Neural progenitor cell (in vitro differentiated cells): ENCODE measurements around the gene INPP5E. TPM values are rescaled to one million over a fixed set of nuclear protein-coding genes. Genes with fewer than 3 reads are reported as not detected.

Experiments used
- DNase-seq: peaks from one replicate; pipeline ENCODE4 v3.0.0-alpha.2; 2016; ENCODE audit warnings: low spot score
- H2AFZ ChIP-seq: fragments of 200-600 bp; sonication (generic); replicated peaks from 2 replicates; pipeline ENCODE4 v1.6.1; 2016; ENCODE audit warnings: antibody characterized with exemption
- H3F3A ChIP-seq: fragments of 200-600 bp; sonication (generic); 2 replicates; pipeline ENCODE4 v1.6.1; 2016; ENCODE audit warnings: antibody characterized with exemption, low read depth
- H3K27ac ChIP-seq: fragments of 200-600 bp; sonication (generic); 2 replicates; pipeline ENCODE4 v1.5.1; 2016; ENCODE audit warnings: mild to moderate bottlenecking
- H3K27me3 ChIP-seq: fragments of 200-600 bp; sonication (generic); 2 replicates; pipeline ENCODE4 v1.6.1; 2016; ENCODE audit warnings: mild to moderate bottlenecking, moderate library complexity
- H3K36me3 ChIP-seq: fragments of 200-600 bp; sonication (generic); 2 replicates; pipeline ENCODE4 v1.5.1; 2016
- H3K4me1 ChIP-seq: fragments of 200-600 bp; sonication (generic); 2 replicates; pipeline ENCODE4 v1.6.1; 2016; ENCODE audit warnings: mixed run types
- H3K4me2 ChIP-seq: fragments of 200-600 bp; sonication (generic); 2 replicates; pipeline ENCODE4 v1.6.1; 2016
- H3K4me3 ChIP-seq: fragments of 200-600 bp; sonication (generic); 2 replicates; pipeline ENCODE4 v1.5.1; 2016
- H3K79me2 ChIP-seq: fragments of 200-600 bp; sonication (generic); 2 replicates; pipeline ENCODE4 v1.6.1; 2016; ENCODE audit warnings: low read depth
- H3K9ac ChIP-seq: fragments of 200-600 bp; sonication (generic); 2 replicates; pipeline ENCODE4 v1.6.1; 2016
- H3K9me3 ChIP-seq: fragments of 200-600 bp; sonication (generic); 2 replicates; pipeline ENCODE4 v1.5.1; 2016; ENCODE audit warnings: low read depth
- H4K20me1 ChIP-seq: fragments of 200-600 bp; sonication (generic); 2 replicates; pipeline ENCODE4 v1.6.1; 2016; ENCODE audit warnings: low read depth
- H3K27ac Mint-ChIP-seq: 3 replicates; pipeline ENCODE4 v1.8.0; 2021; ENCODE audit warnings: mixed read lengths
- H3K27me3 Mint-ChIP-seq: 2 replicates; pipeline ENCODE4 v1.8.0; 2022; ENCODE audit warnings: low read depth, mild to moderate bottlenecking, inconsistent platforms, moderate library complexity, mixed read lengths; ENCODE audit not compliant: insufficient read depth
- H3K36me3 Mint-ChIP-seq: 3 replicates; pipeline ENCODE4 v1.8.0; 2021; ENCODE audit warnings: mixed read lengths
- H3K4me1 Mint-ChIP-seq: 3 replicates; pipeline ENCODE4 v1.8.0; 2021; ENCODE audit warnings: mixed read lengths
- H3K4me3 Mint-ChIP-seq: 3 replicates; pipeline ENCODE4 v1.8.0; 2021; ENCODE audit warnings: mild to moderate bottlenecking, moderate library complexity, mixed read lengths
- H3K9me3 Mint-ChIP-seq: 3 replicates; pipeline ENCODE4 v1.8.0; 2020; ENCODE audit warnings: mixed read lengths
- CTCF ChIP-seq: fragments of 200-600 bp; sonication (generic); IDR thresholded peaks from 2 replicates; pipeline ENCODE4 v1.5.1; 2017; ENCODE audit warnings: antibody characterized with exemption, mild to moderate bottlenecking
- EZH2 ChIP-seq: fragments of 200-600 bp; sonication (generic); IDR thresholded peaks from 2 replicates; pipeline ENCODE4 v1.6.1; 2017; ENCODE audit warnings: antibody characterized with exemption, mild to moderate bottlenecking, moderate library complexity
- EZH2phosphoT487 ChIP-seq: fragments of 200-600 bp; sonication (generic); IDR thresholded peaks from 2 replicates; pipeline ENCODE4 v1.6.1; 2017; ENCODE audit warnings: antibody characterized with exemption
- total RNA-seq: library from RNA; depleted of rRNA; stranded (reverse); fragments of >200 nt; gene quantifications from 2 replicates; pipeline ENCODE4 v1.2.3, GENCODE V29; 2015; ENCODE audit warnings: low replicate concordance

The INPP5E gene
- total RNA-seq, 1 donor from 2014 or later: 8.8 TPM

- Histone ChIP-seq H3K27me3 (no peaks in the 10 kb centered on the region), H3K36me3 (no peaks in the 10 kb centered on the region), H3K9me3 (no peaks in the 10 kb centered on the region), H3K4me1 (no peaks in the 10 kb centered on the region), H3F3A (no peaks in the 10 kb centered on the region), H2AFZ (no peak overlapping the region), H3K9ac (no peak overlapping the region), H3K4me2 (no peak overlapping the region), H3K4me3 (no peak overlapping the region), H3K27ac (no peak overlapping the region), H3K79me2 (no peaks in the 10 kb centered on the region), H4K20me1 (peaks cover 10% of the 10 kb centered on the region)
- Mint-ChIP-seq H3K4me1 (no peaks in the 10 kb centered on the region), H3K4me3 (no peak overlapping the region), H3K36me3 (peaks cover 33% of the 10 kb centered on the region), H3K9me3 (no peaks in the 10 kb centered on the region), H3K27ac (no peak overlapping the region), H3K27me3 (peaks cover 7% of the 10 kb centered on the region)
- no peak for DNase-seq
- TF ChIP-seq EZH2phosphoT487 (no peak), CTCF (no peak), EZH2 (no peak)
Observed at GRCh38 chr9:136454026-136454796, 14.6 kb upstream of the INPP5E start.

GRCh38 chr9:136453326-136453725 is 13.7 kb upstream of the INPP5E start:
- H3K27me3 Mint-ChIP-seq: peaks cover 7% of the 10 kb centered on the region
- no peak for TF ChIP-seq EZH2
- Histone ChIP-seq H3K27ac (no peak overlapping the region), H3K27me3 (no peaks in the 10 kb centered on the region), H3K79me2 (no peaks in the 10 kb centered on the region), H3K4me2 (no peak overlapping the region), H3F3A (no peaks in the 10 kb centered on the region), H3K4me1 (no peaks in the 10 kb centered on the region), H3K9me3 (no peaks in the 10 kb centered on the region), H3K4me3 (no peak overlapping the region), H4K20me1 (peaks cover 10% of the 10 kb centered on the region), H3K36me3 (no peaks in the 10 kb centered on the region), H2AFZ (no peak overlapping the region), H3K9ac (no peak overlapping the region)
- H3K27ac Mint-ChIP-seq: peak overlapping the region; percentile 70
- H3K4me3 Mint-ChIP-seq: no peak overlapping the region
- H3K4me1 Mint-ChIP-seq: no peaks in the 10 kb centered on the region
- H3K36me3 Mint-ChIP-seq: peaks cover 30% of the 10 kb centered on the region
- DNase-seq: no peak
- H3K9me3 Mint-ChIP-seq: no peaks in the 10 kb centered on the region

GRCh38 chr9:136451221-136451877 is 11.7 kb upstream of the INPP5E start:
- H3K36me3 ChIP-seq: no peaks in the 10 kb centered on the region
- H3K27ac Mint-ChIP-seq: no peak overlapping the region
- no peak overlapping the region for H2AFZ ChIP-seq
- H4K20me1 ChIP-seq: peaks cover 8% of the 10 kb centered on the region
- H3K9ac ChIP-seq: no peak overlapping the region
- no peak for DNase-seq
- H3K9me3 ChIP-seq: no peaks in the 10 kb centered on the region
- no peaks in the 10 kb centered on the region for H3F3A ChIP-seq
- peaks cover 4% of the 10 kb centered on the region for H3K27me3 Mint-ChIP-seq
- TF ChIP-seq EZH2: no peak
- no peak for TF ChIP-seq EZH2phosphoT487
- TF ChIP-seq CTCF: no peak
- H3K4me1 ChIP-seq: no peaks in the 10 kb centered on the region
- H3K27me3 ChIP-seq: no peaks in the 10 kb centered on the region
- H3K9me3 Mint-ChIP-seq: no peaks in the 10 kb centered on the region
- H3K79me2 ChIP-seq: no peaks in the 10 kb centered on the region
- no peak overlapping the region for H3K27ac ChIP-seq
- H3K36me3 Mint-ChIP-seq: peaks cover 41% of the 10 kb centered on the region
- no peaks in the 10 kb centered on the region for H3K4me1 Mint-ChIP-seq
- no peak overlapping the region for H3K4me3 ChIP-seq
- no peak overlapping the region for H3K4me3 Mint-ChIP-seq
- no peak overlapping the region for H3K4me2 ChIP-seq

- H3K4me1 Mint-ChIP-seq: no peaks in the 10 kb centered on the region
- Histone ChIP-seq H3K9me3 (no peaks in the 10 kb centered on the region), H3K36me3 (no peaks in the 10 kb centered on the region), H2AFZ (no peak overlapping the region), H3K9ac (no peak overlapping the region), H3K27me3 (no peaks in the 10 kb centered on the region), H3K4me2 (no peak overlapping the region), H4K20me1 (peaks cover 8% of the 10 kb centered on the region), H3K4me1 (no peaks in the 10 kb centered on the region), H3K79me2 (no peaks in the 10 kb centered on the region), H3F3A (no peaks in the 10 kb centered on the region), H3K4me3 (no peak overlapping the region), H3K27ac (no peak overlapping the region)
- no peak for DNase-seq
- H3K4me3 Mint-ChIP-seq: no peak overlapping the region
- no peak for TF ChIP-seq EZH2phosphoT487
- no peak for TF ChIP-seq CTCF
- TF ChIP-seq EZH2: no peak
- H3K27ac Mint-ChIP-seq: no peak overlapping the region
- no peaks in the 10 kb centered on the region for H3K27me3 Mint-ChIP-seq
- H3K9me3 Mint-ChIP-seq: no peaks in the 10 kb centered on the region
- peaks cover 33% of the 10 kb centered on the region for H3K36me3 Mint-ChIP-seq
Observed at GRCh38 chr9:136448655-136449054, 9.0 kb upstream of the INPP5E start.
